ENCODE results near the gene CHRFAM7A. TPM values are rescaled to one million over a fixed set of nuclear protein-coding genes. Genes with fewer than 3 reads are reported as not detected.
A peak's percentile ranks its signal among the peaks of the same experiment; 100 is the strongest.
"Not testable (repeated sequence)": the region's sequence is repeated elsewhere in the genome, so short reads cannot be mapped to it uniquely, and the experiment has no call there.

The CHRFAM7A gene
- total RNA-seq, 6 experiments from 2014 or later = 0.67 to 3.1 TPM; not detected in 4

- H3K4me3 ChIP-seq; H3K27ac ChIP-seq; H3K36me3 ChIP-seq; H3K4me1 ChIP-seq; ATAC-seq; H3K9me3 ChIP-seq; DNase-seq; intact Hi-C loops (cut with DNase I); H3K27me3 ChIP-seq: not testable (repeated sequence)
- no CpG with 5 or more reads among the region's 17 CpGs for WGBS (ENCODE audit: insufficient coverage, low coverage, low lambda C conversion rate, missing lambda C conversion rate)
These were observed 16.8 kb downstream of the CHRFAM7A start for GRCh38 chr15:30376375-30377081.

GRCh38 chr15:30375872-30376271 is 17.5 kb downstream of the CHRFAM7A start:
- peak in 1 of 4 donors; percentile 56 for ATAC-seq

GRCh38 chr15:30374862-30375261 is 18.5 kb downstream of the CHRFAM7A start:
- H3K27me3 ChIP-seq; H3K9me3 ChIP-seq; ATAC-seq; H3K27ac ChIP-seq; H3K36me3 ChIP-seq; H3K4me1 ChIP-seq; intact Hi-C loops (cut with DNase I); H3K4me3 ChIP-seq: not testable (repeated sequence)
- no CpG with 5 or more reads among the region's 10 CpGs for WGBS (ENCODE audit: insufficient coverage, low coverage, low lambda C conversion rate, missing lambda C conversion rate)
- peak in 1 of 3 donors; percentile 12 for DNase-seq

More at GRCh38 chr15:30375872-30376271, 17.5 kb downstream of the CHRFAM7A start:
- 39% methylated on average over 4 of the region's 4 CpGs for WGBS (ENCODE audit: insufficient coverage, low coverage, low lambda C conversion rate, missing lambda C conversion rate)
- H3K36me3 ChIP-seq; H3K4me1 ChIP-seq; H3K27ac ChIP-seq; H3K4me3 ChIP-seq; H3K9me3 ChIP-seq; intact Hi-C loops (cut with DNase I); H3K27me3 ChIP-seq: not testable (repeated sequence)
- DNase-seq = peak in 1 of 3 donors; percentile 3

- ATAC-seq; H3K27me3 ChIP-seq; H3K9me3 ChIP-seq; intact Hi-C loops (cut with DNase I); H3K36me3 ChIP-seq; H3K27ac ChIP-seq; DNase-seq; H3K4me3 ChIP-seq; H3K4me1 ChIP-seq: not testable (repeated sequence)
- no CpG with 5 or more reads among the region's 3 CpGs for WGBS (ENCODE audit: insufficient coverage, low coverage, low lambda C conversion rate, missing lambda C conversion rate)
These were observed 25.1 kb downstream of the CHRFAM7A start for GRCh38 chr15:30368271-30368670.

GRCh38 chr15:30367246-30367645 is 26.1 kb downstream of the CHRFAM7A start:
- DNase-seq; H3K27ac ChIP-seq; H3K4me1 ChIP-seq; intact Hi-C loops (cut with DNase I); H3K36me3 ChIP-seq; H3K4me3 ChIP-seq; H3K27me3 ChIP-seq; H3K9me3 ChIP-seq: not testable (repeated sequence)
- peak in 1 of 4 donors; percentile 12 for ATAC-seq
- WGBS (ENCODE audit: insufficient coverage, low coverage, low lambda C conversion rate, missing lambda C conversion rate) = 40% methylated on average over 1 of the region's 17 CpGs

- DNase-seq; H3K4me1 ChIP-seq; H3K9me3 ChIP-seq; H3K27me3 ChIP-seq; H3K4me3 ChIP-seq; intact Hi-C loops (cut with DNase I); H3K27ac ChIP-seq; H3K36me3 ChIP-seq; ATAC-seq: not testable (repeated sequence)
- WGBS (ENCODE audit: insufficient coverage, low coverage, low lambda C conversion rate, missing lambda C conversion rate) = 67% methylated on average over 1 of the region's 5 CpGs
These were observed 31.9 kb downstream of the CHRFAM7A start for GRCh38 chr15:30361404-30361803.

- H3K4me3 ChIP-seq; ATAC-seq; H3K9me3 ChIP-seq; H3K27ac ChIP-seq; intact Hi-C loops (cut with DNase I); H3K36me3 ChIP-seq; DNase-seq; H3K27me3 ChIP-seq; H3K4me1 ChIP-seq: not testable (repeated sequence)
- WGBS (ENCODE audit: insufficient coverage, low coverage, low lambda C conversion rate, missing lambda C conversion rate) = no CpG with 5 or more reads among the region's 2 CpGs
These were observed 32.4 kb downstream of the CHRFAM7A start for GRCh38 chr15:30360990-30361389.

- ATAC-seq; H3K36me3 ChIP-seq; H3K27ac ChIP-seq; DNase-seq; intact Hi-C loops (cut with DNase I); H3K4me3 ChIP-seq; H3K9me3 ChIP-seq; H3K27me3 ChIP-seq; H3K4me1 ChIP-seq: not testable (repeated sequence)
- 61% methylated on average over 3 of the region's 6 CpGs for WGBS (ENCODE audit: insufficient coverage, low coverage, low lambda C conversion rate, missing lambda C conversion rate)
These were observed 38.3 kb downstream of the CHRFAM7A start for GRCh38 chr15:30355043-30355442.

- DNase-seq; H3K4me3 ChIP-seq; H3K27me3 ChIP-seq; intact Hi-C loops (cut with DNase I); ATAC-seq; H3K4me1 ChIP-seq; H3K9me3 ChIP-seq; H3K36me3 ChIP-seq; H3K27ac ChIP-seq: not testable (repeated sequence)
- WGBS (ENCODE audit: insufficient coverage, low coverage, low lambda C conversion rate, missing lambda C conversion rate) = no CpG with 5 or more reads among the region's 5 CpGs
These were observed 43.5 kb downstream of the CHRFAM7A start for GRCh38 chr15:30349803-30350202.

- ATAC-seq, DNase-seq: not testable (repeated sequence)
These were observed 56.8 kb downstream of the CHRFAM7A start for GRCh38 chr15:30336584-30336983.

GRCh38 chr15:30334152-30334551 is 59.2 kb downstream of the CHRFAM7A start:
- intact Hi-C loops (cut with DNase I); ATAC-seq; H3K27ac ChIP-seq; H3K4me1 ChIP-seq; H3K9me3 ChIP-seq; DNase-seq; H3K27me3 ChIP-seq; H3K36me3 ChIP-seq; H3K4me3 ChIP-seq: not testable (repeated sequence)
- 54% methylated on average over 2 of the region's 5 CpGs for WGBS (ENCODE audit: insufficient coverage, low coverage, low lambda C conversion rate, missing lambda C conversion rate)

More at GRCh38 chr15:30336584-30336983, 56.8 kb downstream of the CHRFAM7A start:
- H3K9me3 ChIP-seq; intact Hi-C loops (cut with DNase I); H3K27me3 ChIP-seq; H3K27ac ChIP-seq; H3K36me3 ChIP-seq; H3K4me1 ChIP-seq; H3K4me3 ChIP-seq: not testable (repeated sequence)
- no CpG with 5 or more reads among the region's 4 CpGs for WGBS (ENCODE audit: insufficient coverage, low coverage, low lambda C conversion rate, missing lambda C conversion rate)

GRCh38 chr15:30326145-30326544 is 67.2 kb downstream of the CHRFAM7A start:
- H3K4me3 ChIP-seq = not testable (repeated sequence)

More at GRCh38 chr15:30326145-30326544, 67.2 kb downstream of the CHRFAM7A start:
- DNase-seq; ATAC-seq; intact Hi-C loops (cut with DNase I); H3K27ac ChIP-seq; H3K9me3 ChIP-seq; H3K36me3 ChIP-seq; H3K4me1 ChIP-seq; H3K27me3 ChIP-seq: not testable (repeated sequence)
- 62% methylated on average over 13 of the region's 13 CpGs for WGBS (ENCODE audit: insufficient coverage, low coverage, low lambda C conversion rate, missing lambda C conversion rate)

Data from right lobe of liver (tissue), 6 donors.